ENCODE data around the gene SYVN1. TPM values are rescaled to one million over a fixed set of nuclear protein-coding genes. Genes with fewer than 3 reads are reported as not detected.

SYVN1 gene
- total RNA-seq, 4 donors from 2014 or later: 20.4 to 39.3 (median 26.9) TPM

DNA sequence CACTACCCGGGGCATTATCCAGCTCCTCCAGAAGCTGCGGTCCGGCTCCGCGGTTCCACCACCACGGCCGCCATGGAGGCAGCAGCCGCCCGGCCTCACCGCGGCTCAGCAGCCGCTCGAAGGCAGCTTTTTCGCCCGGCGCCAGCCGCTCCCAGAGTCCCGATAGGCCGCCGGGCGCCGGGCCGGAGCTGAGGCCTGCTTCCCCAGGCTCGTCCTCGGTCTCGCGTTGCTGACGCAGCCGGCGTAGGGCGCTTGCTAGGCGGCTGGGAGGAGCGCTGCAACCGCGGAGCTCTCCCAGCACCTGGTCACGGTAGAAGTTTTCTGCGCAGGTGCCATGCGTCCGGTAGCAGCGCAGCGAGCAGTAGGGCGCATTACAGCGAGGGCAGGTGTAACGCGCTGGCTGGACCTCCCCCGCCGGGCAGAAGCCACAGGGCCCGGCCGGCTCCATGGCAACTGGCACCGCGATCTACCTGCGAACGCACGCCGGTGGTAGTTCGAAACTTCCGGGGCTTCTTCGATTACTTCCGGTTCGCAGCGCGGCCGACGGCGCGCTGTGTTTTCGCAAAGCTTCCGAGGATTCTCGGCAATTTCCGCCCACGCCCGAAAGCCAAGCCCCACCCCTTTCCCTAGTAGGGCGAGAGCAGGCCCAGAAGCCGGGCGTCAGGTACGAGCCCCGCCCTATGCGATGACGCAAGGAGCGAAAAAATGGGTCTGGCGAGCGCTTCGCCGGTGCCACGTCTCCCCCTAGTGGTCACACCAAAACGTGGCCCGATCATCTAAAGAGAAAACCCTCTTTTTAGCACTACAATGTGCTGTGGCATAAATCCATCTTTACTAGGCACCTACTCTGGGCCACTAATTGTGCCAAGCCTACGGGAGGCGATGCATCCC lies 16.9 kb downstream of the SYVN1 start, which contains the start of gene ZNHIT2:
Gene ZNHIT2 (minus strand): TSS at position 496 of the 891 bp plus-strand sequence. CDS start 48 bp downstream, at position 448.
- H3K27ac ChIP-seq: peak within 1 kb of the TSS; percentile 83 to 98 (median 90)
- H3K36me3 ChIP-seq: peaks cover 5 to 49% (median 14%) of the 10 kb centered on the region in 3 donors
- DNase-seq: peak; percentile 87
- peaks cover 32 to 75% (median 36%) of the 10 kb centered on the region in 3 donors for H3K4me1 ChIP-seq
- peak within 1 kb of the TSS; percentile 74 to 96 (median 86) for H3K4me3 ChIP-seq
- WGBS, 2 donors: 0 to 1% methylated on average over 24 to 37 of the region's 89 CpGs
- peak in 2 of 4 donors; percentile 59 to 64 for TF ChIP-seq POLR2A (IDR thresholded peaks at IDR 0.05)
- TF ChIP-seq, protein P1, sequence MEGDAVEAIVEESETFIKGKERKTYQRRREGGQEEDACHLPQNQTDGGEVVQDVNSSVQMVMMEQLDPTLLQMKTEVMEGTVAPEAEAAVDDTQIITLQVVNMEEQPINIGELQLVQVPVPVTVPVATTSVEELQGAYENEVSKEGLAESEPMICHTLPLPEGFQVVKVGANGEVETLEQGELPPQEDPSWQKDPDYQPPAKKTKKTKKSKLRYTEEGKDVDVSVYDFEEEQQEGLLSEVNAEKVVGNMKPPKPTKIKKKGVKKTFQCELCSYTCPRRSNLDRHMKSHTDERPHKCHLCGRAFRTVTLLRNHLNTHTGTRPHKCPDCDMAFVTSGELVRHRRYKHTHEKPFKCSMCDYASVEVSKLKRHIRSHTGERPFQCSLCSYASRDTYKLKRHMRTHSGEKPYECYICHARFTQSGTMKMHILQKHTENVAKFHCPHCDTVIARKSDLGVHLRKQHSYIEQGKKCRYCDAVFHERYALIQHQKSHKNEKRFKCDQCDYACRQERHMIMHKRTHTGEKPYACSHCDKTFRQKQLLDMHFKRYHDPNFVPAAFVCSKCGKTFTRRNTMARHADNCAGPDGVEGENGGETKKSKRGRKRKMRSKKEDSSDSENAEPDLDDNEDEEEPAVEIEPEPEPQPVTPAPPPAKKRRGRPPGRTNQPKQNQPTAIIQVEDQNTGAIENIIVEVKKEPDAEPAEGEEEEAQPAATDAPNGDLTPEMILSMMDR (IDR thresholded peaks at IDR 0.05): peak; percentile 91 to 99 (median 96)
- intact Hi-C loops (cut with DNase I): no loop called here
- H3K9me3 ChIP-seq: no peaks in the 10 kb centered on the region
- H3K27me3 ChIP-seq: no peaks in the 10 kb centered on the region

- no peaks in the 10 kb centered on the region for H3K27me3 ChIP-seq
- H3K27ac ChIP-seq: peak overlapping the region; percentile 83 to 98 (median 90)
- H3K9me3 ChIP-seq: no peaks in the 10 kb centered on the region
- intact Hi-C loops (cut with DNase I): no loop called here
- no peak for TF ChIP-seq POLR2A (IDR thresholded peaks at IDR 0.05)
- TF ChIP-seq, protein P1 (IDR thresholded peaks at IDR 0.05): no peak
- DNase-seq: no peak
- H3K36me3 ChIP-seq: peaks cover 5 to 49% (median 14%) of the 10 kb centered on the region in 3 donors
- 24 to 60% methylated on average over 1 to 25 of the region's 68 CpGs for WGBS, 2 donors
- peaks cover 40 to 81% (median 40%) of the 10 kb centered on the region in 3 donors for H3K4me1 ChIP-seq
- peak overlapping the region; percentile 74 to 96 (median 86) for H3K4me3 ChIP-seq
These were observed 17.7 kb downstream of the SYVN1 start for GRCh38 chr11:65116370-65117205.

DNA sequence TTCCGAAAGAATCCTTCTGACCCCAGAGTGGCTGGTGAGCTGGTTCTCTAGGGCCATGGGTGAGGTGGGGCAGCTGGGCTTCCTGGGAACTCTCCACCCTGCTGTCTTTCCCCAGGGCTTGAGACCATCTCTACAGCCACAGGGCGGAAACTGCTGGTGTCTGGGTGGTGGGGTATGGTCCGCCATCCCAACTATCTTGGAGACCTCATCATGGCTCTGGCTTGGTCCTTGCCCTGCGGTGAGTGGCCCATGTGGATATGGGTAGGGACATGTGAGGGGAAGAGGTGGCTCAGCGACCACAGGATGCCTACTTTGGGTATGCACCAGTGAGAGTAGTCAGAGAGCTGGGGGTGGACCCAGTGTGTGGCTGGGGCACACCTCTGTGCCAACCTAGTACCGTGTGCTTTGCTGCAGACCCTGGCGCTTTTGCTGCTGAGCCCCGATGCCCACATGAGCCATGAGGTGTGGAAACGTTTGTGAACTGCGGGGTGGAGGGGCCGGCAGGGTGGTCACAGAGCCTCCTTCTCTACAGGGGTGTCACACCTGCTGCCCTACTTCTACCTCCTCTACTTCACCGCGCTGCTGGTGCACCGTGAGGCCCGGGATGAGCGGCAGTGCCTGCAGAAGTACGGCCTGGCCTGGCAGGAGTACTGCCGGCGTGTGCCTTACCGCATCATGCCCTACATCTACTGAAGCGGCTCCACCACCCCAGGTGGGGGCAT lies 18.8 kb downstream of the SYVN1 start:
- no peak for DNase-seq
- Histone ChIP-seq H3K4me3 (peak overlapping the region in 1 of 4 donors; percentile 79), H3K36me3 (peaks cover 5 to 40% (median 10%) of the 10 kb centered on the region in 3 donors)

DNA sequence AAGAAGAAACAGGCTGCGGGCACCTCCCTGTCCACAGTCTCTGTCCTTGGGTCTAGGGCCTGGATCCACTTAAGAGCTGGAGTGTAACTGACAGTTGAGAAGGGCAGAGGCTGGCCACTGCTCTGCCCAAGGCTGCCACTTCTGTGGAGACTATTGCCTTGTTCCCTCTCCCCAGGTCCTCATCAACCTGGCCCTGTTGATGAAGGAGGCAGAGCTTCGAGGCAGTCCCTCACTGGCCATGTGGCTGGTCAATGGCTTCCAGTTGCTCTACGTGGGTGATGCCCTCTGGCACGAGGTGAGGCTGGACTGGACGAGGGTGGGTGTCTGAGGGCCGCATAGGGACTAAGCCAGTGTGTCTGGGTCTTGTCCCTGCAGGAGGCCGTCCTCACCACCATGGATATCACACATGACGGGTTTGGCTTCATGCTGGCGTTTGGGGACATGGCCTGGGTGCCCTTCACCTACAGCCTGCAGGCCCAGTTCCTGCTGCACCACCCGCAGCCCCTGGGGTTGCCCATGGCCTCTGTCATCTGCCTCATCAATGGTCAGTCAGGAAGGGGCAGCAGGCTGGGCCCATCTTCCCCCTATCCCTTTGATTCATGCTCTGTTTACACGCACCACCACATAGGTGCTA lies 19.7 kb downstream of the SYVN1 start:
- H3K27ac ChIP-seq: no peak overlapping the region
- H3K4me1 ChIP-seq: peaks cover 45 to 81% (median 46%) of the 10 kb centered on the region in 3 donors
- TF ChIP-seq POLR2A (IDR thresholded peaks at IDR 0.05): no peak
- TF ChIP-seq, protein P1 (IDR thresholded peaks at IDR 0.05): no peak
- no peaks in the 10 kb centered on the region for H3K9me3 ChIP-seq
- no peak for DNase-seq
- no peaks in the 10 kb centered on the region for H3K27me3 ChIP-seq
- intact Hi-C loops (cut with DNase I): no loop called here
- WGBS, 2 donors: 73 to 93% methylated on average over 3 to 6 of the region's 11 CpGs
- peaks cover 2 to 35% (median 3%) of the 10 kb centered on the region in 3 donors for H3K36me3 ChIP-seq
- no peak overlapping the region for H3K4me3 ChIP-seq

More for the DNA sequence above, 18.8 kb downstream of the SYVN1 start:
- TF ChIP-seq, protein P1 (IDR thresholded peaks at IDR 0.05): no peak
- TF ChIP-seq POLR2A (IDR thresholded peaks at IDR 0.05): no peak
- Histone ChIP-seq H3K27me3 (no peaks in the 10 kb centered on the region), H3K4me1 (peaks cover 42 to 81% (median 42%) of the 10 kb centered on the region in 3 donors), H3K9me3 (no peaks in the 10 kb centered on the region), H3K27ac (peak overlapping the region in 1 of 4 donors; percentile 98)
- intact Hi-C loops (cut with DNase I): no loop called here
- 93 to 94% methylated on average over 3 to 9 of the region's 21 CpGs for WGBS, 2 donors

Data from esophagus squamous epithelium (tissue), 5 donors.